ENCODE measurements around the gene RAD51B.

The RAD51B gene

GRCh38 chr14:68501614-68502052 is 682.1 kb downstream of the RAD51B start:
- DNase-seq (ENCODE audit: insufficient read length, low spot score) (no peak), FAIRE-seq (peak; percentile 52)
- TF ChIP-seq SPI1 (IDR thresholded peaks at IDR 0.05; ENCODE audit: low read depth, low read length) (no peak), POU2F2 (IDR thresholded peaks at IDR 0.05; ENCODE audit: low read depth, low read length) (no peak), POLR2AphosphoS5 (IDR thresholded peaks at IDR 0.05; ENCODE audit: low read depth, low read length) (no peak), TAF1 (IDR thresholded peaks at IDR 0.05; ENCODE audit: low read depth, low read length) (no peak), PAX5 (IDR thresholded peaks at IDR 0.05; ENCODE audit: insufficient read depth, low read length, severe bottlenecking) (no peak), POLR2A (IDR thresholded peaks at IDR 0.05; ENCODE audit: low read depth, low read length) (no peak)

- DNase-seq (ENCODE audit: insufficient read length, low spot score), result no peak
- TF ChIP-seq POLR2AphosphoS5 (IDR thresholded peaks at IDR 0.05; ENCODE audit: low read depth, low read length), result no peak
- TF ChIP-seq TAF1 (IDR thresholded peaks at IDR 0.05; ENCODE audit: low read depth, low read length), result no peak
- TF ChIP-seq POU2F2 (IDR thresholded peaks at IDR 0.05; ENCODE audit: low read depth, low read length), result no peak
- TF ChIP-seq SPI1 (IDR thresholded peaks at IDR 0.05; ENCODE audit: low read depth, low read length), result no peak
- no peak for TF ChIP-seq POLR2A (IDR thresholded peaks at IDR 0.05; ENCODE audit: low read depth, low read length)
- no peak for TF ChIP-seq PAX5 (IDR thresholded peaks at IDR 0.05; ENCODE audit: insufficient read depth, low read length, severe bottlenecking)
- FAIRE-seq, result peak; percentile 59
These were observed 682.7 kb downstream of the RAD51B start for GRCh38 chr14:68502230-68502629.

GRCh38 chr14:68503186-68503825 is 683.7 kb downstream of the RAD51B start:
- TF ChIP-seq POLR2A (IDR thresholded peaks at IDR 0.05; ENCODE audit: low read depth, low read length), result no peak
- no peak for TF ChIP-seq TAF1 (IDR thresholded peaks at IDR 0.05; ENCODE audit: low read depth, low read length)
- no peak for TF ChIP-seq POU2F2 (IDR thresholded peaks at IDR 0.05; ENCODE audit: low read depth, low read length)
- no peak for TF ChIP-seq PAX5 (IDR thresholded peaks at IDR 0.05; ENCODE audit: insufficient read depth, low read length, severe bottlenecking)
- TF ChIP-seq SPI1 (IDR thresholded peaks at IDR 0.05; ENCODE audit: low read depth, low read length), result no peak
- no peak for TF ChIP-seq POLR2AphosphoS5 (IDR thresholded peaks at IDR 0.05; ENCODE audit: low read depth, low read length)
- FAIRE-seq, result no peak
- no peak for DNase-seq (ENCODE audit: insufficient read length, low spot score)

GRCh38 chr14:68504861-68505260 is 685.3 kb downstream of the RAD51B start:
- DNase-seq (ENCODE audit: insufficient read length, low spot score), result no peak
- peak; percentile 43 for FAIRE-seq
- TF ChIP-seq POLR2A (IDR thresholded peaks at IDR 0.05; ENCODE audit: low read depth, low read length), result no peak

GRCh38 chr14:68506021-68506644 is 686.6 kb downstream of the RAD51B start:
- peak; percentile 98 for FAIRE-seq
- DNase-seq (ENCODE audit: insufficient read length, low spot score), result no peak
- TF ChIP-seq POU2F2 (IDR thresholded peaks at IDR 0.05; ENCODE audit: low read depth, low read length) (no peak), TAF1 (IDR thresholded peaks at IDR 0.05; ENCODE audit: low read depth, low read length) (no peak), SPI1 (IDR thresholded peaks at IDR 0.05; ENCODE audit: low read depth, low read length) (no peak), PAX5 (IDR thresholded peaks at IDR 0.05; ENCODE audit: insufficient read depth, low read length, severe bottlenecking) (no peak), POLR2A (IDR thresholded peaks at IDR 0.05; ENCODE audit: low read depth, low read length) (no peak), POLR2AphosphoS5 (IDR thresholded peaks at IDR 0.05; ENCODE audit: low read depth, low read length) (no peak)

- FAIRE-seq (no peak), DNase-seq (ENCODE audit: insufficient read length, low spot score) (no peak)
- TF ChIP-seq PAX5 (IDR thresholded peaks at IDR 0.05; ENCODE audit: insufficient read depth, low read length, severe bottlenecking) (no peak), POLR2A (IDR thresholded peaks at IDR 0.05; ENCODE audit: low read depth, low read length) (peak; percentile 15; the same call in 1 of the 2 replicates), POU2F2 (IDR thresholded peaks at IDR 0.05; ENCODE audit: low read depth, low read length) (peak; percentile 23; the same call in 1 of the 2 replicates)
These were observed 687.3 kb downstream of the RAD51B start for GRCh38 chr14:68506645-68507419.

- FAIRE-seq (no peak), DNase-seq (ENCODE audit: insufficient read length, low spot score) (no peak)
- no peak for TF ChIP-seq PAX5 (IDR thresholded peaks at IDR 0.05; ENCODE audit: insufficient read depth, low read length, severe bottlenecking)
- no peak for TF ChIP-seq SPI1 (IDR thresholded peaks at IDR 0.05; ENCODE audit: low read depth, low read length)
- TF ChIP-seq POLR2A (IDR thresholded peaks at IDR 0.05; ENCODE audit: low read depth, low read length), result no peak
- no peak for TF ChIP-seq POU2F2 (IDR thresholded peaks at IDR 0.05; ENCODE audit: low read depth, low read length)
- TF ChIP-seq POLR2AphosphoS5 (IDR thresholded peaks at IDR 0.05; ENCODE audit: low read depth, low read length), result no peak
- TF ChIP-seq TAF1 (IDR thresholded peaks at IDR 0.05; ENCODE audit: low read depth, low read length), result no peak
These were observed 688.0 kb downstream of the RAD51B start for GRCh38 chr14:68507544-68508081.

- DNase-seq (ENCODE audit: insufficient read length, low spot score) (no peak), FAIRE-seq (no peak)
- TF ChIP-seq POLR2AphosphoS5 (IDR thresholded peaks at IDR 0.05; ENCODE audit: low read depth, low read length), result no peak
- TF ChIP-seq POU2F2 (IDR thresholded peaks at IDR 0.05; ENCODE audit: low read depth, low read length), result no peak
- TF ChIP-seq TAF1 (IDR thresholded peaks at IDR 0.05; ENCODE audit: low read depth, low read length), result no peak
- TF ChIP-seq SPI1 (IDR thresholded peaks at IDR 0.05; ENCODE audit: low read depth, low read length), result no peak
- TF ChIP-seq POLR2A (IDR thresholded peaks at IDR 0.05; ENCODE audit: low read depth, low read length), result no peak
- TF ChIP-seq PAX5 (IDR thresholded peaks at IDR 0.05; ENCODE audit: insufficient read depth, low read length, severe bottlenecking), result no peak
These were observed 689.0 kb downstream of the RAD51B start for GRCh38 chr14:68508581-68508980.

All from GM12891 (cell line).